GM04503 (cell line): ENCODE data around the gene GLS2.
A peak's percentile ranks its signal among the peaks of the same experiment; 100 is the strongest.
"Not testable (repeated sequence)": the region's sequence is repeated elsewhere in the genome, so short reads cannot be mapped to it uniquely, and the experiment has no call there.

ENCODE experiments used
- DNase-seq: peaks from one replicate; pipeline ENCODE4 v3.0.0-alpha.2; 2012; ENCODE audit warnings: low read depth

The GLS2 gene

GRCh38 chr12:56490360-56490759 is 2.4 kb upstream of the GLS2 start:
- DNase-seq = no peak

DNA sequence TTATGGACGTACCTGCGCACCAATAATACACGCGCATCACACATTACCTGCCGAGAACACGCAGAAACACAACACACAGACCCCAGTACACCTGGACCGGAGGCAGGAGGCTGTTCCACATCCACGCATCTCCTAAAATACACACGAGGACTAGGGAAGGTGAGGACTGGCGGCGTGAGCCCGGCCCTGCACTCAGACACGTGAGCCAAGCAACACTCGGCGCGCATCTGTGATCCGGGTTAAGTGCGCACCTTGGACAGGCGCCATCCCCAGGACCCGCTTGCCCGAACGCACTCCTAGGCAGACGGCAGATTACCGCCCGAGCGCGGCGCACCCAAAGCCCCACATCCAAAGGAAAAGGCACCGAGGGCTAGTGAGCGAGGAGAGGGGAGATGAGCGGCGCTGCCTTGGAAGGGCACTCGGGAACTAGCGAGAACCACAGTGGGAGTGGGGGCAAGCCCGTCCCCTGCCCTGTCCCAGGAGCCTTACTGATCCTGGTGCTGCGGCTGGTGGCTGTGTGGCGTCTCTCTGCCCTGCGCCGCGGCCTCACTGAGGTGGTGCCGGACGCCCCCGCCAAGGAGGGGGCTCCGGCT is 417 bp downstream of the GLS2 start:
- DNase-seq = no peak

GRCh38 chr12:56486694-56487093 is 1.3 kb downstream of the GLS2 start:
- no peak for DNase-seq

GRCh38 chr12:56484566-56484965 is 3.4 kb downstream of the GLS2 start:
- no peak for DNase-seq

DNA sequence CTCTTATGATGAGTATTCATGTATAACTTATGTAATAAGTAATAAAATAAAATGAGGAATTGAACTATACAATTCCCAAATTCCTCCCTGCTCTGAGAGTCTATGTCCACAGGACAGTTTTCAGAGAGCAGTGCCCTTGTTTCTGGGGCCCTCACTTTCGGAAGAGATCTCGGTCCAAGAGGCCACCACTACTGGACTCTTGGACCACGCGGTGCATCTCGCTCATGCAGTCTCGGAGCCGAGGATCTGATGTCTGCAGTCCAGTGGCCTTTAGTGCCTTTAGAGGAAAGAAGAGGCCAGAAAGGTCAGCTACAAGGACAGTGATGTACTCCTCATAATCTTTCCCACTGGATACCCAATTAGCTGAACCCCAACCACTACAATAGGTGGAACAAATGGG is 8.3 kb downstream of the GLS2 start:
- no peak for DNase-seq

DNA sequence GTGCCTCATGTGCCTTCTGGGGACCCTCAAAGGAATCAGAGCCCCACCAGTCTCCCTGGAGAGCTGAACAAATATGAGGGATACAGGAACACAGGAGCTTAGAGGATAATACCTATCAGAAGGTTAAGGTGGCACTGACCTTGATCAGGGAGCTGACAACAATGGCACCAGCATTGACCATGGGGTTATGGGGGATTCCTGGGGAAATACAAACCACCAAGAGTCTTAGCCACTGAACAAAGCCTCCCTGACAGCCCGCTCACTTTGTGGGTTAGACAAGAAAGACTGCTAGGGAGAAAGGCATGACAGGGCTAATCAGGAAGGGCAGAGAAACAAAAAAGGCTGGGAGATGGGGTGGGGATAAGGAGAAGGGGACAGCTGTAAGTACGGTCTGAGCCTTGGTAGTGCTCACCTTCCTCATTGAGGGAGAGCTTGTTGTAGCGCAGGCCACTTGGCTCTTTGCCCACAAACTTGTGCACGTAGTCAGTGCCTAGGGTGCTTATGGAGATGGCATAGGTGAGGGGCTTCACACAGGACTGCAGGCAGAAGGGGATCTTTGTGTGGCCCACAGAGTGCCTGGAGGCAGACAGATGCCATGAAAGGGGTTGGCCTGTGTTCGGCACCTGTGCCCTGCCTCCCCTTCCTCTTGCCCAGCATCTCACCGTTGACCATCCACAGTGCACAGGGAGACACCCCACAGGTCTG is 10.3 kb downstream of the GLS2 start:
- no peak for DNase-seq

DNA sequence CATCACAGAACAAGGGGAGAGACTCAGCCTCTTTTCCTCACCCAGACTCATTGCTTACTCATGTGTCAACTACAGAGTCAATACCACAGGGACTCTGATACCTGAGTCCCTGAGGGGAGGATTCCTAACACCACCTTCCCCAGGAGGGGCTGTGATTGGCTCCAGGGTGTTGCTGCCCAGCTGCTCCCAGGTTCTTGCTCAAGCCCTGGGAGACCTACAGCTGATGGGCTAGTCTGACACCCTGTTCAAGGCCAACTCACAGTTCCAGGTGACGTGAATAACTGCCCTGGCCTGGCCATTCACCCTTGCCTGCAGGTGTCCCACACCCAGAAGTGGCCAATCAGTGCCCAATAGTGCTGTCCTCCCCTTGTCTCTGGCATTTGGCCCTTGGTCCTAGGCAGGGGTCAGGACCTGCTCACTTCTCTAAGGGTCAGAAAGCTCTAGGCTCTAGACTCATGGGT is 11.0 kb downstream of the GLS2 start:
- DNase-seq = no peak

DNA sequence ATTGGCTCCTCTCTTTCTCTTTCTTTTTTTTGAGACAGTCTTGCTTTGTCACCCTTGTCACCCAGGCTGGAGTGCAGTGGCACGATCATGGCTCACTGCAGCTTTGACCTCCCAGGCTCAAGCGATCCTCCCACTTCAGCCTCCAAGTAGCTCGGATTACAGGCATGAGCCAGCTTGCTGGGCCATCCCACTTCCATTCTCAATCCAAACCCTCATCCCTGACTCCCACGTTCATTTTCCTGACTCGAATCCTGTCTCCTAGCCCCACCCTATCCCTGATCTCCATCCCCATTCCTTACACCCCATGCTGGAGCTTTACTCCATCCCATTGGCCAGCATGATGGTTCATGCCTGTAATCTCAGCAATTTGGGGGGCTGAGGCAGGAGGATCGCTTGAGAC is 11.8 kb downstream of the GLS2 start:
- no peak for DNase-seq

- no peak for DNase-seq
Observed at GRCh38 chr12:56474389-56474788, 13.6 kb downstream of the GLS2 start.

DNA sequence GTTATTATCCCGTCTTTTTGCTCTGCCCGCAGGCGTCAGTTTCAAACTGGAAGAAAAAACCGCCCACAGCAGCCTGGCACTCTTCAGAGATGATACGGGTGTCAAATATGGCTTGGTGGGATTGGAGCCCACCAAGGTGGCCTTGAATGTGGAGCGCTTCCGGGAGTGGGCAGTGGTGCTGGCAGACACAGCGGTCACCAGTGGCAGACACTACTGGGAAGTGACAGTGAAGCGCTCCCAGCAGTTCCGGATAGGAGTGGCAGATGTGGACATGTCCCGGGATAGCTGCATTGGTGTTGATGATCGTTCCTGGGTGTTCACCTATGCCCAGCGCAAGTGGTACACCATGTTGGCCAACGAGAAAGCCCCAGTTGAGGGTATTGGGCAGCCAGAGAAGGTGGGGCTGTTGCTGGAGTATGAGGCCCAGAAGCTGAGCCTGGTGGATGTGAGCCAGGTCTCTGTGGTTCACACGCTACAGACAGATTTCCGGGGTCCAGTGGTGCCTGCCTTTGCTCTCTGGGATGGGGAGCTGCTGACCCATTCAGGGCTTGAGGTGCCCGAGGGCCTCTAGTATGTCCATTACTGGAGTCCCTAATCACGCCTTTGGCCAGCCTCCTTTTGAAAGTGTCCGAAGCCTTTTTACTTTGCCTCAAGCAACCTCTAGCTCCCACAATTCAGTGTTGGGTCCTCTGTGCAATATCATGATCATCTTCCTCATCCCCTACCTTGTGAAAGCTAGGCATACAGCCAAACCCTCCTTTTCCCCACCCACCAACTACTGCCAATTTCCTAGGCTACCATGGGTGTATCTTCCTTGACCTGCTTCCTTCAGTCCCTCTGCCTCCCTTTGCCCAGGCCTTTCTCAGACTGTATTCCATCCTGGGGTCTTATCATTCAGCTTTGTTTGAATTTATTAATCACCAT is 18.7 kb downstream of the GLS2 start:
- no peak for DNase-seq

GRCh38 chr12:56468216-56469006 is 19.6 kb downstream of the GLS2 start, which contains the start of gene SPRYD4:
SPRYD4 (plus strand) TSS chr12:56468578; CDS start chr12:56468592, 14 bp downstream.
- DNase-seq = peak; percentile 43

DNA sequence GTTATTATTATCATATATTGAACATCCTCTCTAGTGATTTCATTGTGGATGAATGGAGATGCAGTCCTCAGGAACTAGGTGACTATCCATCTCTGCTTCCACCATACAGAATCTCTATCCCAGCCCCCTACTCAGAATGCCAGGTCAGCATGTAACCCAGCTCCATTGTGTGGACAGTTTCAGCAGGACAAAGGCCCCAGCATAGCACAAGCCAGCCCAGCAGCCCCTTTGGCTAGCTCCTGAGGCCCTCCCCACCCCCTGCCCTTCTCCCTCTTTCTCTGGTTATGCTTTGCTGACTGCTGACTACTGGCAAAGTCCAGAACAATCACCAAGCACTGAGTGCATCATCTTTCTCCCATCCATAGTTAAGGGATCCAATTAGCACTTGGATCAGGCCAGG is 25.4 kb downstream of the GLS2 start:
- no peak for DNase-seq

GRCh38 chr12:56461235-56462159 is 26.5 kb downstream of the GLS2 start:
- no peak for DNase-seq

- DNase-seq = no peak
Observed at GRCh38 chr12:56457817-56458216, 30.1 kb downstream of the GLS2 start.

DNA sequence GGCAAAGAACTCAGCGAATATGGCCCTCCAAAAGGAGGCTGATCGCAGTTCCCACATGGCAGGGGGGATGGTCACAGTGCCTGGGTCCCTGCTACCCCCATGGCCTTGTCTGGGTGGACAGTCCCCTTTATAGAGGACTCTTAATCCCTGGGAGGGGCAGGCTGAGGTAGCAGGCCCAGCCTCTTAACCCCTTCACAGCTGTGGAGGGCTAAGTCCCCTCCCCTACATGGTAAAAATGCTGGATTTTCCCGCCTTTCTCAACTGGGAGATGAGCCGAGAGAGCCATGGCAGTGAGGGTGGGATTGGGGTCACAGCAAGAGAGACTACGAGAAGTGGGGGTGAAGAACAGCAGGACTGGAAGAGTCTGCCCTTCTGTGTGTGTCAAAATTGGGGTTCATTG is 33.4 kb downstream of the GLS2 start, which contains the start of gene MIP:
MIP (minus strand) TSS at position 101 of the 400 bp plus-strand sequence; CDS start at position 57, 44 bp downstream.
- DNase-seq = no peak

DNA sequence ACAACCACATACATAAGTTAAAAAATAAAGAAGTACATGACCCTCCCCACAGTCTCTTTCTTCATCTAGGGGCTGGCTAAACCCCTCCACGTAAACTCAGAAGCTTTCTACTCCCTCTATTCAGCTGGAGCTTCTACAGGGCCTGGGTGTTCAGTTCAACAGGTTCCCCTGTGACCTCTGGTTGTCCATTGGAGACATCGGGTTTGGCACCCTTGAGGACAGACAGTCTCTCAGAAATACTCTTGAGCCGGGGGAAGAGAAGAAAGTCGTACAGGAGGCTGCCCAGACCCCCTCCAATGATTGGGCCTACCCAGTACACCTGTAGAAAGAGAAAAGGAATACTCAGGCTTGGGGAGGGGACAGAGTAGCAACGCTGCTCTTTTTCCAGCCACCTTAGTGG is 36.8 kb downstream of the GLS2 start:
- no peak for DNase-seq

DNA sequence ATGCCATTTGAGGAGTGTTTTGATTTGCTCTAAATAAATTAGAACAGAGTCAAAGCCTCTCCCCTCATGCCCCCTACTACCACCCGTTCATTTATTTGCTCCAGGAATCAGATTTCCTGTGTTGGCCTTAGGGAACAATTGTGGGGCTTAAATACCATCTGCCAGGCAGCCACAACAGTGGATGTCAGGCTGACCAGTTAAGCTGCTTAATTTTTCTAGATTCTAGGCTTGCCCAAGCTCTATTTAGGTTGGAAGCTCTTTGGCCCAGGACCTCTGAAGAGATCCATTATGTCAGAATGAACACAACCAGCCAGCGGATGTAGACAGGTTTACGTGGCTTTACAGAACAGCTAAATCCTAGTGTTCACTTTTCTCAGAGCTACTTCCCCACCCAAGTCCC is 37.7 kb downstream of the GLS2 start:
- DNase-seq = no peak

DNA sequence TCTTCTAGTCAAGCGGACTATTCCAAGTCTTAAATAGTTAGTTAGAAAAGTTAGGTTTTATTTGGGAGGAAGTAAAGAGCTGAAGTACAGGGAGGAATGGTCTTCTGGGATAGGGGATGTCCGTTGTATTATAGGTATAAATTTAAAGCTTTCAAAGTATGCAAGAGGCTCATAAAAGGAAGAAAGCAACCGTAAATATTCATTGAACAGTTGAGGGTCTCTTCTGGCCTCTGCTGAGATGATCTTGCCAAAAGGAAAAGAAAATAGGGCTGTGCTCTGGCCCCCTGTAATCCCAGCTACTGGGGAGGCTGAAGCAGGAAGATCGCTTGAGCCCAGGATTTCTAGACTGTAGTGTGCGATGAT is 38.4 kb downstream of the GLS2 start:
- no peak for DNase-seq

- peak; percentile 45 for DNase-seq
Observed at GRCh38 chr12:56448860-56449621, 38.9 kb downstream of the GLS2 start, which contains the start of gene TIMELESS. TIMELESS (minus strand) TSS chr12:56449426; CDS start chr12:56434170, 15,256 bp downstream.

DNA sequence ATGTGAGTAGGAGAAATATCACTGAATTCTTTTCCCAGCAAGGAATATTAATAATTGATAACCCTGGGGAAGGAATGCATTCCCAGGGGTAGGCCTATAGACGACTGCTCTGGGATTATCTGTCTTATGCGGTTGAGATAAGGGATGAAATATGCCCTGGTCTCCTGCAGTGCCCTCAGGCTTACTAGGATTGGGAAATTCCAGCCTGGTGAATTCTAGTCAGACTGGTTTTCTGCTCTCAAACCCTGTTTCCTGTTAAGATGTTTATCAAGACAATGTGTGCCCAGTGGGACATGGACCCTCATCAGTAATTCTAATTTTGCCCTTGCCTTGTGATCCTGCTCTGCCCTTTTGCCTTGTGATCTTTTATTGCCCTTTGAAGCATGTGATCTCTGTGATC is 44.8 kb downstream of the GLS2 start:
- DNase-seq = not testable (repeated sequence)
